Measurements from ENCODE around the gene SMIM30.

- TF ChIP-seq CTCF (IDR thresholded peaks at IDR 0.05; ENCODE audit: low read depth, low read length), result no peak
- TF ChIP-seq, protein P1, sequence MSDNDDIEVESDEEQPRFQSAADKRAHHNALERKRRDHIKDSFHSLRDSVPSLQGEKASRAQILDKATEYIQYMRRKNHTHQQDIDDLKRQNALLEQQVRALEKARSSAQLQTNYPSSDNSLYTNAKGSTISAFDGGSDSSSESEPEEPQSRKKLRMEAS (IDR thresholded peaks at IDR 0.05; ENCODE audit: low read depth, low read length), result no peak
- TF ChIP-seq MYC (IDR thresholded peaks at IDR 0.05; ENCODE audit: low read depth, low read length), result no peak
- TF ChIP-seq POLR2A (IDR thresholded peaks at IDR 0.05; ENCODE audit: extremely low read depth, insufficient read length), result no peak
Measured at GRCh38 chr7:113083132-113083815, 35.1 kb downstream of the SMIM30 start.
